ENCODE measurements around the gene LAMB1.

- TF ChIP-seq POLR2A (IDR thresholded peaks at IDR 0.05; ENCODE audit: low read depth, low read length) (no peak), PAX5 (IDR thresholded peaks at IDR 0.05; ENCODE audit: insufficient read depth, low read length, severe bottlenecking) (no peak), SPI1 (IDR thresholded peaks at IDR 0.05; ENCODE audit: low read depth, low read length) (no peak), POLR2AphosphoS5 (IDR thresholded peaks at IDR 0.05; ENCODE audit: low read depth, low read length) (no peak), TAF1 (IDR thresholded peaks at IDR 0.05; ENCODE audit: low read depth, low read length) (no peak), POU2F2 (IDR thresholded peaks at IDR 0.05; ENCODE audit: low read depth, low read length) (no peak)
These were observed 100.6 kb downstream of the LAMB1 start for GRCh38 chr7:107902381-107902780.
